GM06990 (cell line): ENCODE results near the gene DGUOK.
A peak's percentile ranks its signal among the peaks of the same experiment; 100 is the strongest.

Experiments
- DNase-seq: peaks from one replicate; pipeline ENCODE4 v3.0.0-alpha.2; 2011; ENCODE audit not compliant: insufficient read length; ENCODE audit errors: extremely low read depth
- H3K27me3 ChIP-seq: replicated peaks from 2 replicates; pipeline ENCODE4 v1.6.0; 2011; ENCODE audit warnings: low read length; ENCODE audit not compliant: control insufficient read depth, insufficient read depth
- H3K36me3 ChIP-seq: 2 replicates; pipeline ENCODE4 v1.5.1; 2011; ENCODE audit warnings: low read length; ENCODE audit not compliant: control insufficient read depth, insufficient read depth
- H3K4me3 ChIP-seq: replicated peaks from 2 replicates; pipeline ENCODE4 v1.5.1; 2011; ENCODE audit warnings: low read depth, mild to moderate bottlenecking, control low read depth, low read length
- TF ChIP-seq, protein P1 (sequence below): IDR thresholded peaks from 2 replicates; pipeline ENCODE4 v1.5.1; 2011; ENCODE audit warnings: low read length, control low read depth, mild to moderate bottlenecking, inconsistent platforms; ENCODE audit not compliant: insufficient read depth, poor library complexity, severe bottlenecking

DGUOK gene

DNA sequence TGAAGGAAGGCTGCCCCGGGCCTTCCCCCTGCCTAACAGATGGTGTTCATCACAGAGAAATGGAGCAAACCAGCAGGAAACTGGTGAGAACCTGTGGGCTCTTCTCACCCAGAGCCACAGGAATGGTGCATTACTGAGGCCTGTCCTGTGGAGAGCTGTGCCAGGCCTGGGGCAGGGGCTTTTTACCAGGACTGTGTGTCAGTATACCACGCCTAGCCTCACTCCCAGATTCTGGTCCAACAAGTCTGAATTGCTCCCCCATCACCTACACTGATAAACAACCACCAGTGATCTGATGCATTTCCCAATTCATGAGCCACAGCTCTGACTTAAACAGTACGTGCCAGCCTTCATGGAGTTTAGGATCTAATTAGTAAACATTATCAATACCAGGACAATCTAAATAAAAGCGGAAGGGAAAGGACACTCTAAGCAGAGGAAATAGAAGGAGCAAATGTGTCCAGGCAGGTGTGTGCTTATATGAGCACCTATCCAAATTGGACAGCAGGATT is 8.9 kb upstream of the DGUOK start:
- H3K27me3 ChIP-seq, result no peaks in the 10 kb centered on the region
- no peak overlapping the region for H3K4me3 ChIP-seq
- DNase-seq, result no peak
- TF ChIP-seq, protein P1, sequence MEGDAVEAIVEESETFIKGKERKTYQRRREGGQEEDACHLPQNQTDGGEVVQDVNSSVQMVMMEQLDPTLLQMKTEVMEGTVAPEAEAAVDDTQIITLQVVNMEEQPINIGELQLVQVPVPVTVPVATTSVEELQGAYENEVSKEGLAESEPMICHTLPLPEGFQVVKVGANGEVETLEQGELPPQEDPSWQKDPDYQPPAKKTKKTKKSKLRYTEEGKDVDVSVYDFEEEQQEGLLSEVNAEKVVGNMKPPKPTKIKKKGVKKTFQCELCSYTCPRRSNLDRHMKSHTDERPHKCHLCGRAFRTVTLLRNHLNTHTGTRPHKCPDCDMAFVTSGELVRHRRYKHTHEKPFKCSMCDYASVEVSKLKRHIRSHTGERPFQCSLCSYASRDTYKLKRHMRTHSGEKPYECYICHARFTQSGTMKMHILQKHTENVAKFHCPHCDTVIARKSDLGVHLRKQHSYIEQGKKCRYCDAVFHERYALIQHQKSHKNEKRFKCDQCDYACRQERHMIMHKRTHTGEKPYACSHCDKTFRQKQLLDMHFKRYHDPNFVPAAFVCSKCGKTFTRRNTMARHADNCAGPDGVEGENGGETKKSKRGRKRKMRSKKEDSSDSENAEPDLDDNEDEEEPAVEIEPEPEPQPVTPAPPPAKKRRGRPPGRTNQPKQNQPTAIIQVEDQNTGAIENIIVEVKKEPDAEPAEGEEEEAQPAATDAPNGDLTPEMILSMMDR, result no peak
- H3K36me3 ChIP-seq, result no peaks in the 10 kb centered on the region

- Histone ChIP-seq H3K4me3 (no peak overlapping the region), H3K36me3 (no peaks in the 10 kb centered on the region), H3K27me3 (no peaks in the 10 kb centered on the region)
- TF ChIP-seq, protein P1, result no peak
- DNase-seq, result no peak
Measured at GRCh38 chr2:73918856-73919255, 7.8 kb upstream of the DGUOK start.

DNA sequence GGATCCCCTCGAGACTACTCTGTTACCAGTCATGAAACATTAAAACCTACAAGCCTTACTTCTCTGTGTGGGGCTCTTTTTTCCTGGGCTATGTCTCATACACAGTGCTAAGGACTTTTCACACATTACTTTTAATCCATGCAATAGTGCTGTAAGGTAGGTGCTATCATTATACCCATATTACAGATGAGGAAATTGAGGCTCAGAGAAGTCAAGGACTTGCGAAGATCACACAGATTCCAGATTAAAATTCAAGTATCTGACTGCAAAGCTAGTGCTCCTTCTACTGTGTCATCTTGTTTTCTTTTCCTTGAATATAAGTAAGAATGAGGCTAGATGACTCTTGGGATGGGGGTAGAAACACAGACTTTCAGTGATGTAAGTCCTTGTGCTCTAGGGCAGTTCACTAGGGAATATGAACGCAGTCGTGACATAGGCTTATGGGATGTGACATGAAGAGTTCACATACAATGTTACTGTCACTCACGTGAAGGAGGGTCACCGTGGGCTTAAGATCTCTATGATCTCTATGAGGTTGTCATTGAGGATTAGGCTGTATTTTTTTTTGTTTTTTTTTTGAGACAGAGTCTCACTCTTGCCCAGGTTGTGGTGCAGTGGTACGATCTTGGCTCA is 7.0 kb upstream of the DGUOK start:
- Histone ChIP-seq H3K36me3 (no peaks in the 10 kb centered on the region), H3K27me3 (no peaks in the 10 kb centered on the region), H3K4me3 (no peak overlapping the region)
- DNase-seq, result no peak
- TF ChIP-seq, protein P1, result no peak

DNA sequence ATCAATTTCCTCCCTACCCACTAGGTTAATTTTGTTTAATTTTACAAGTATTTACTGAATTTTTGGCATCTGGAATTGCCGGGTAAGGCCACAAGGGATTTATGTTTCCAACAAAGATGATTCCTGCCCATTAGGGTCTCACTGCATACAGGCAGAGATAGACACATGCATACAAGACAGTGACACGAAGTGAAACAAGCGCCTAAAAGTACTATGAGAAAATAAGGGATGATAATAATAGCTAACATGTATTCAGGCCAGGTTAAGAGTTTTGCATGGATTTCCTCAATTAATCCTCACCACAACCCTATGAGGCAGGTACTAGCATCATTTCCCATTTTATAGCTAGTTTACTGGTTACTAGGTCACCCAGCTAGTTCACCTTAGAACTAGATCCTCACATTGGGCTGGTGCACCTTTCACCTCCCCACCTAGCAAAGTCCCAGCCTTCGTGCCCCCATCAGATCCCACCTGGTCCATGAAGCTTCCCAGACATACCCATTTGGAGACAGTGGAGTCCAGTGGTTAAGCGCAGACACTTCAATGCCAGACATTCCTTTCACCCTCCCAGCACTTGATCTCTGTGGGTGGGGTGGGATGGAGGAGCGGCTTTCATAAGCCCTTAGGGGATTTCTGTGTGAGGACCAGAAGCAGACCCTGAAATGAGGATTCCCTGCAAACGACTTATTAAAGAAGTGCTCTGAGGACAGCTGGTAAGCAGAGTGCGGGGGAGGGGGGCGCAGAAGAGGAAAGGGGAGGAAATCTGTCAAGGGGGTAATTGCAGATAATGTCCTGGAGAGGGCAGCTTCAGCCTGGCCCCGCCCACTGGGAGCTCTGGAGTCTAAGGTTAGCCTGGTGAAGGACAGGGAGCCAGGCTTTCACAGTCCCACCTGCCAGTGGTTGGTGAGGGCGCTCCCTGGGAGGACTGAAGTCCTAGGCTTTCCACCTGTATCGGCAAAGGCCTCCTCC is 5.8 kb upstream of the DGUOK start:
- H3K27me3 ChIP-seq, result no peaks in the 10 kb centered on the region
- no peak for DNase-seq
- TF ChIP-seq, protein P1, result peak; percentile 39
- no peaks in the 10 kb centered on the region for H3K36me3 ChIP-seq
- H3K4me3 ChIP-seq, result no peak overlapping the region

GRCh38 chr2:73921581-73921980 is 5.1 kb upstream of the DGUOK start:
- H3K4me3 ChIP-seq, result no peak overlapping the region
- H3K27me3 ChIP-seq, result no peaks in the 10 kb centered on the region
- H3K36me3 ChIP-seq, result no peaks in the 10 kb centered on the region
- DNase-seq, result no peak
- TF ChIP-seq, protein P1, result no peak
